IPS DF 19.7 (cell line): ENCODE measurements around the gene SYTL5.

Source experiments
- DNase-seq: peaks from one replicate; pipeline ENCODE4 v3.0.0-alpha.2; 2013; ENCODE audit warnings: low read depth, low spot score

The SYTL5 gene

GRCh38 chrX:38089173-38089982, 83.0 kb downstream of the SYTL5 start:
- no peak for DNase-seq

GRCh38 chrX:38095971-38096529, 89.7 kb downstream of the SYTL5 start:
- no peak for DNase-seq

DNA sequence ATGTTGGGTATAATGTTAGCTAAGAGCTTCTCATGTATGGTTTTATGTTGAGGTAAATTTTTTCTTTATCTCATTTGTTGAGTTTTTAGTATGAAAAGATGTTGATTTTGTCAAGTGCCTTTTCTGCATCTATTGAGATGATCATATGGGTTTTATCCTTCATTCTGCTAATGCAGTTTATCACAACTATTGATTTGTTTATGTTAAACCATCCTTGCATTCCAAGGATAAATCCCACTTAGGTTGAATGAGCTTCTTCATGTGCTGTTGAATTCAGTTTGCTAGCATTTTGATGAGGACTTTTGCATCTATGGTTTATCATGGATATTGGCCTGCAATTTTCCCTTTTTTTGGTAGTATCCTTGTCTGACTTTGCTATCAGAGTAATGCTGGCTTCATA, 93.3 kb downstream of the SYTL5 start:
- no peak for DNase-seq

DNA sequence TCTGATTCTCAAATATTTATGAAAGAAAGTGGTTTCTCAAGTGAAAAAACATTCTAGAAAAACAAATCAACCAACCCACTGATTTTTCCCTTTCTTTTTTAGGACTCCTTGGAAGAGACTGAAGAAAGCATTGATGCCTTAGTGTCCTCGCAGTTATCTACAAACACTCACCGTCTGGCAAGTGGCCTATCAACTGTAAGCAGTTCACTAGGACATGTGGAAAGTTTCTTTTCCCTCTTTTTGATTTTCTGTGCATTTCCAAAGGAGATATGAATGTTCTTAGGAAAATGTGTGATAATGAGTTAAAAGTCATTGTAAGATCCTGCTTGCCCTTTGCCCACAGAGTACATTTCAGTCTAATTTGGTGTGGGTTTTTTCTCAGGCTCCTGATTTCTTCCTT, 95.9 kb downstream of the SYTL5 start:
- no peak for DNase-seq

GRCh38 chrX:38102875-38103274, 96.5 kb downstream of the SYTL5 start:
- no peak for DNase-seq

DNA sequence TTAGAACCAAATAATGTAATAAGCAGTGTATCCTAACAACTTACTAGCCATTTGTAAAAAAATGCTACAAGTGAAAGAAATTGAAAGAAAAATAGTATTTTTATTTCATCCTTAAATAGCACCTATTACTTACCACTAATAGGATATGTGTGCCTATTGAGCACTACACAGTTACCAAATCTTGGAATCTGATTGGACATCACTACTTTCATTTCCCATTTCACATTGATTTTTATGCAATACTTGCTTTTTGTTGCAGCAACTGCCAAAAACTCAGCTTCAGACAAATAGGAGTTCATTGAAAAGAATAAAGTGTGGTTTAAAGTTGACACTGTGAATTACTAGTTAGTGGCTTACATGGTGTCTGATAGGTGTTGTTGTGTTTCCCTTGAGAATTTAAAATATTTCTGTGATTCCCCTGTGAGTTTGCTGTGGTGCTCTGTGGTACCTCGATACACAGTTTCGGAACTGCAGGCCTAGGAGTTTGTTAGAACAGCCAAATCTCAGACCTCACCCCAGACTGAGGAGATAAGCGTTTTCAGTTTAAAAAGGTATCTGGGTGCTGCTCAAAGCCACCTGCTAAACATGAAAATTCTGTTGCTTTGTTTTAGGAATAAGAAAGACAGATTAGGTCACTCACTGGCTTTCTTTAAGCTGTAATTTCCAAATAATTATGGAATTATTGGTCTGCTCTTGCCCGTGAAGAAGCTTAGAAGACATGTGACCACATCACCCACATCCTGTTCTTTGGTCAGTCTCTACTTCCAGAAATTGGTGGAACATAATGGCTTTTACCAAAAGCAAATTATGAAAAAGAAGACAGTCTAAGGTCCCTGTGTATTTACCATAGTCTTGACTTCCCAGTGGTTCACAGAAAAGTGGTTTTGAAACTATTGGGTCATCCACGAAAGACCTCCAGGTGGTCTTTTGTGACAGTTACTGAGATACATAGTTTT, 97.8 kb downstream of the SYTL5 start:
- no peak for DNase-seq

GRCh38 chrX:38105216-38105725, 98.9 kb downstream of the SYTL5 start:
- no peak for DNase-seq

GRCh38 chrX:38106991-38107655, 100.8 kb downstream of the SYTL5 start:
- DNase-seq = no peak

DNA sequence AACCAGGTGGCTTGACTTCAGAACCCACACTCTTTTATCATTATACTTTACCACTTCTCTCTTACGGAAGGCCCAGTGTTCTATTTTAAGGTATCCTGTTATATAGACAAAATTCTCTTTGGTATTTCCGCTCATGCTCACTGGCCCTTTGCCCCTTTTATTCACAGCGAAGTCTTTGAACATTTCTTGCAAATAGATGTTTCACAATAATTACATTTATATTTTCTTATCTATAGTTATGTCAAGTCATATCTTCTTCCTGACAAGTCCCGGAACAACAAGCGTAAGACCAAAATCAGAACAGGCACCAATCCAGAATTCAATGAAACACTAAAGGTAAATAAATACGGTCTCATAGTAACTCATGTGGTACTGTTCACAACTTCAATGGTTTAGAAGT, 102.0 kb downstream of the SYTL5 start:
- DNase-seq = no peak

- no peak for DNase-seq
Measured at GRCh38 chrX:38109042-38109898, 102.9 kb downstream of the SYTL5 start.

DNA sequence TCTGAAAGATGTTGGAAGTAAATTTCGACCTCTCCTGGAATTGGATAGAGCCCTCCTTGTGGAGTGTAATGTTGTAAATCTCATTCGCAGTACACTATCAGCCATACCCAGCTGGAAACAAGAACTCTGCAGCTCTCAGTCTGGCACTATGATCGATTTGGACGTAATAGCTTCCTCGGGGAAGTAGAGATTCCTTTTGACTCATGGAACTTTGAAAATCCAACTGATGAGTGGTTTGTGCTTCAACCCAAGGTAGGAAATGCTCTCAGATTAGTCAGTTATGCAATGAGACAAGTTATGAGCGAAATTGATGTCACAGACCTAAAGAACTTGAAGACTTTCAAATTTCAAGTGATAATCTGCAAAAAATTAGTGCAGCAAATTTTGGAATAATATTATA, 103.9 kb downstream of the SYTL5 start:
- DNase-seq = no peak

DNA sequence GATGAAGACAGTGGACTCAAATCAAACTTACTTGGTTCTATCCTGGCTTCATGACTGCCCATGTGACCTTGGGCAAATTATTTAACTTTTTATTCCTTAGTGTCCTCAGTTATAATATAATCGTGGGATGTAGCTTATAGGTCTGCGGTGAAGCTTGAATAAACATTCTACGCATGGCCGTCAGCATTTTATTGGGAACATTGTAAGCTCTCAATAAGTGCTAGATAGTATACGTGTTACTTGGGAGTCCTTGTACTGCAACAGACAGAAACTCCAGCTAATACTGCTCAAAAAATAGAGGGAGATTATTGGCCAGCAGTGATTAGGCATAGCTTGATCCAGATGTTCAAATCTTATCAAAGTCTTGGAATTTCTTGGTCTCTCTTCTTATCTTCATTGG, 104.8 kb downstream of the SYTL5 start:
- DNase-seq = no peak

DNA sequence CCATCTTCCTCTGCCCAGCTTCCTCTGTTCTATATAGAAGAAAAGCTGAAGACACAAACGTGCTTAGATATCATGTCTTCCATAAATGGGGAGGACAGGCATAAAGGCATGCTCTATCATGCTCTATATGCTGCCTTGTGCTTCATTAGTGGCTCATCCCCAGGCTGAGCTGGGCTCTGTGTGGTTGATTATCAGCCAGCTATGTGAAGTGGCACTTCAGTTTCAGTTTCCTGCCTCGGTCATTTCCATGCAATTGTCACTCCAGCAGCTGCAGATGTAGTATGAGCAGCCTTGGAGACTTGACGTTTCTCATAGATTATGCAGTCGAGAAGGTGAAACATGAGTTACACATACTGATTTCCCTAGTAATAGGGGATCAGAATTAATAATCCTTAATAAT, 106.2 kb downstream of the SYTL5 start:
- DNase-seq = no peak

DNA sequence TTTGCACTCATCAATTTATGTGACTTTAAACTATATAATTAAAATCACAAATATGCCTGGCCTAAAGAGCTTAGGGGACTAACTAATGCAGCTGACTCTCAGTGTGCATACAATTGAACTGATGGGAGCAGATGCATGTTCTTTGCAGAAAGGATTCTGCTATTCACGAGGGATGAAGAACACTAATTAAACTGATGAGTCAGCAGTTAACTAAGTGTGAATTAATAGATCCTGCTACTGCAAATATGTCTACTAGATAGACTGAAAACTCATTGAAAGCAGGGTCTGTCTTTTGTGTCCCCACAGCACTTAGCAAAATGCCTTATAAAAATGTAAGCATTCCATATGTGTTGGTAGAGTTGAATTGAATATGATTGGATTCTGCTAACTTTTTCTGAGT, 110.4 kb downstream of the SYTL5 start:
- DNase-seq = no peak

DNA sequence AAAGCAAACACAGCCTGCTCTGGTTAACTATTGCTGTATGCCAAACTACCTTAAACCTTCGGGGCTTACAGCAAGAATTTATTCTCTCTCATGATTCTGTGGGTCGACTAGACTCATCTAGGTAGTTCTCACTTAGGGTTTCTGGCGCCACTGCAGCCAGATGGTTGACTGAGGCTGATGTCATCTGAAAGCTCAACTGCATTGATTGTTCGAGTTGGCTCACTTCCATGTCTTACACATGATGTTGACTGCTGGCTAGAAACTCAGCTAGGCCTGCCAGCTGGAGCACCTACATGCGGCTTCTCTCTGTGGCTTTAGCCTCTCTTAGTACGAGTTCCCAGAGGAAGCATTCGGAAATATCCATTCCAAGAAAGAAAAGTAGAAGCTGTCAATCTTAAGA, 111.1 kb downstream of the SYTL5 start:
- DNase-seq = no peak

GRCh38 chrX:38124000-38124399, 117.6 kb downstream of the SYTL5 start:
- no peak for DNase-seq

GRCh38 chrX:38126179-38126578, 119.8 kb downstream of the SYTL5 start:
- no peak for DNase-seq

- DNase-seq = no peak
Measured at GRCh38 chrX:38127961-38128360, 121.6 kb downstream of the SYTL5 start.

DNA sequence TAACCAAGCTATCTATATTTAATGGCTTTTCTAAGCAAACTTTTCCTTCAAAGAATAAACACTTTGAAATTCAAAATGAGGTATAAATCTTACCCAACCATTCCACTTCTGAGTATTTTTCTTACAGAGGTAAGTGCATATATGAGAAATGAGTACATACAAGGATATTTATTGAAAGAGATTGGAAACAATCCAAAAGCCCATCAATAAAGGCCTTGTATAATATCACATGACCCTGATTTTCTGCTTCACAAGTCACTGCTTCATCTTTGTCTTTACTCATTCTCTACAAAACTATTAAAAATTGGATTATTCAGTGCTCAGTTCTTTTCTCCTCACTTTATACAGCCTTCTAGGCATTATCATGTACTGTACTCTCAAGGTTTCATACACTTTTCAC, 123.0 kb downstream of the SYTL5 start:
- no peak for DNase-seq

- DNase-seq = no peak
Measured at GRCh38 chrX:38138157-38138891, 132.0 kb downstream of the SYTL5 start.
